Measurements from ENCODE around the gene FAM186B. TPM values are rescaled to one million over a fixed set of nuclear protein-coding genes. Genes with fewer than 3 reads are reported as not detected.

Gene FAM186B
- total and polyA plus RNA-seq, 2 of the 13 experiments (the other 11 are each of a cell fraction or from before 2014, with no cell fraction given), result 0.07 to 0.20 TPM

DNA sequence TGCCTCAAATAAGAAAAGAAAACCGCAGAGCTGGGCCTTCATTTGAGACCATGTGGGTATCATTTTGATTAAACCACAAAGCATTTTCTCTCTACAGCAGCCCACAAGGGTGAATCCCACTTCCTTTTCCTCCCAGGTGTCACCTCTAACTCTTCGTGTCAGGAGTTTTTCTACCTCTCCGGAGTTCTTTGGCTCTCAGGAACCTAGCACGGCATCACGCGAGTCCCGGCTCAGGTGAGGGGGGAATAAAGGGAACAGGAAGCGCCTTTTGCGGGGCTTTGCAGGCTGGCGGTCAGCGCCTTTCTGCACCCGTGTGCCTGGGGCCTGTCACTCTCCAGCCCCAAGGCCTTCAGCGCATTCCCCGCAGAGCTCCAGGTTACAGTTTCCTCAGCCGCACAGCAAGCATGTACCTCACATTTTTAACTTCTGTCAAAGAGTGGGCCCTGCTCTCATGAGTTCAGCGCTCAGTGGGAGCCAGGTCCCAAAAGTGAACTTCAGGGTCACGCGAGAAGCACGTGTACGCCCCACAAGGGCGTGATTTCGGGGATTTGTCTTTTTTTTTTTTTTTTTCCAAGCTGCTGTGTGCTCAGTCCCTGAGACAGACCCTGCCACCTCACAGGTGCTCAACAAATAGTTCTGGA is 17.2 kb upstream of the FAM186B start (continued):
- TF ChIP-seq, protein P1, sequence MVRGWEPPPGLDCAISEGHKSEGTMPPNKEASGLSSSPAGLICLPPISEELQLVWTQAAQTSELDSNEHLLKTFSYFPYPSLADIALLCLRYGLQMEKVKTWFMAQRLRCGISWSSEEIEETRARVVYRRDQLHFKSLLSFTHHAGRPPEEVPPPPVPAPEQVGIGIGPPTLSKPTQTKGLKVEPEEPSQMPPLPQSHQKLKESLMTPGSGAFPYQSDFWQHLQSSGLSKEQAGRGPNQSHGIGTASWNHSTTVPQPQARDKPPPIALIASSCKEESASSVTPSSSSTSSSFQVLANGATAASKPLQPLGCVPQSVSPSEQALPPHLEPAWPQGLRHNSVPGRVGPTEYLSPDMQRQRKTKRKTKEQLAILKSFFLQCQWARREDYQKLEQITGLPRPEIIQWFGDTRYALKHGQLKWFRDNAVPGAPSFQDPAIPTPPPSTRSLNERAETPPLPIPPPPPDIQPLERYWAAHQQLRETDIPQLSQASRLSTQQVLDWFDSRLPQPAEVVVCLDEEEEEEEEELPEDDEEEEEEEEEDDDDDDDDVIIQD (CRISPR knock-in tag; IDR thresholded peaks at IDR 0.05; ENCODE audit: low read depth), result no peak
- TF ChIP-seq JDP2 (CRISPR knock-in tag; IDR thresholded peaks at IDR 0.05; ENCODE audit: borderline replicate concordance), result no peak
- no peak for TF ChIP-seq ZNF563 (CRISPR knock-in tag; IDR thresholded peaks at IDR 0.05)
- TF ChIP-seq MED8 (CRISPR knock-in tag; IDR thresholded peaks at IDR 0.05; ENCODE audit: insufficient replicate concordance), result no peak
- TF ChIP-seq, protein P2, sequence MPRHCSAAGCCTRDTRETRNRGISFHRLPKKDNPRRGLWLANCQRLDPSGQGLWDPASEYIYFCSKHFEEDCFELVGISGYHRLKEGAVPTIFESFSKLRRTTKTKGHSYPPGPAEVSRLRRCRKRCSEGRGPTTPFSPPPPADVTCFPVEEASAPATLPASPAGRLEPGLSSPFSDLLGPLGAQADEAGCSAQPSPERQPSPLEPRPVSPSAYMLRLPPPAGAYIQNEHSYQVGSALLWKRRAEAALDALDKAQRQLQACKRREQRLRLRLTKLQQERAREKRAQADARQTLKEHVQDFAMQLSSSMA (CRISPR knock-in tag; IDR thresholded peaks at IDR 0.05), result no peak; the same call in 1 of the 2 replicates
- TF ChIP-seq, protein P3, sequence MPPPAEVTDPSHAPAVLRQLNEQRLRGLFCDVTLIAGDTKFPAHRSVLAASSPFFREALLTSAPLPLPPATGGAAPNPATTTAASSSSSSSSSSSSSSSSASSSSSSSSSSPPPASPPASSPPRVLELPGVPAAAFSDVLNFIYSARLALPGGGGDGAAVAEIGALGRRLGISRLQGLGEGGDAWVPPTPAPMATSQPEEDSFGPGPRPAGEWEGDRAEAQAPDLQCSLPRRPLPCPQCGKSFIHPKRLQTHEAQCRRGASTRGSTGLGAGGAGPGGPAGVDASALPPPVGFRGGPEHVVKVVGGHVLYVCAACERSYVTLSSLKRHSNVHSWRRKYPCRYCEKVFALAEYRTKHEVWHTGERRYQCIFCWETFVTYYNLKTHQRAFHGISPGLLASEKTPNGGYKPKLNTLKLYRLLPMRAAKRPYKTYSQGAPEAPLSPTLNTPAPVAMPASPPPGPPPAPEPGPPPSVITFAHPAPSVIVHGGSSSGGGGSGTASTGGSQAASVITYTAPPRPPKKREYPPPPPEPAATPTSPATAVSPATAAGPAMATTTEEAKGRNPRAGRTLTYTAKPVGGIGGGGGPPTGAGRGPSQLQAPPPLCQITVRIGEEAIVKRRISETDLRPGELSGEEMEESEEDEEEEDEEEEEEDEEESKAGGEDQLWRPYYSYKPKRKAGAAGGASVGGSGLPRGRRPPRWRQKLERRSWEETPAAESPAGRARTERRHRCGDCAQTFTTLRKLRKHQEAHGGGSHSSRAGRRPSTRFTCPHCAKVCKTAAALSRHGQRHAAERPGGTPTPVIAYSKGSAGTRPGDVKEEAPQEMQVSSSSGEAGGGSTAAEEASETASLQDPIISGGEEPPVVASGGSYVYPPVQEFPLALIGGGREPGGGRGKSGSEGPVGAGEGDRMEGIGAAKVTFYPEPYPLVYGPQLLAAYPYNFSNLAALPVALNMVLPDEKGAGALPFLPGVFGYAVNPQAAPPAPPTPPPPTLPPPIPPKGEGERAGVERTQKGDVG (CRISPR knock-in tag; IDR thresholded peaks at IDR 0.05; ENCODE audit: borderline replicate concordance), result peak; percentile 24; the same call in 1 of the 2 replicates
- TF ChIP-seq ZNF558 (CRISPR knock-in tag; IDR thresholded peaks at IDR 0.05; ENCODE audit: borderline replicate concordance), result peak; percentile 87; the same call in 1 of the 2 replicates
- TF ChIP-seq, protein P4, sequence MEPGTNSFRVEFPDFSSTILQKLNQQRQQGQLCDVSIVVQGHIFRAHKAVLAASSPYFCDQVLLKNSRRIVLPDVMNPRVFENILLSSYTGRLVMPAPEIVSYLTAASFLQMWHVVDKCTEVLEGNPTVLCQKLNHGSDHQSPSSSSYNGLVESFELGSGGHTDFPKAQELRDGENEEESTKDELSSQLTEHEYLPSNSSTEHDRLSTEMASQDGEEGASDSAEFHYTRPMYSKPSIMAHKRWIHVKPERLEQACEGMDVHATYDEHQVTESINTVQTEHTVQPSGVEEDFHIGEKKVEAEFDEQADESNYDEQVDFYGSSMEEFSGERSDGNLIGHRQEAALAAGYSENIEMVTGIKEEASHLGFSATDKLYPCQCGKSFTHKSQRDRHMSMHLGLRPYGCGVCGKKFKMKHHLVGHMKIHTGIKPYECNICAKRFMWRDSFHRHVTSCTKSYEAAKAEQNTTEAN (CRISPR knock-in tag; conservative IDR thresholded peaks at IDR 0.05), result no peak
- 0 out of 2 replicates have a peak, but pooled peaks have one; percentile 27 for TF ChIP-seq SNAI1 (CRISPR knock-in tag; IDR thresholded peaks at IDR 0.05; ENCODE audit: borderline replicate concordance)
- TF ChIP-seq SIN3B (IDR thresholded peaks at IDR 0.05; ENCODE audit: low read length), result no peak
- TF ChIP-seq ZNF121 (CRISPR knock-in tag; IDR thresholded peaks at IDR 0.05), result no peak
- no peak for TF ChIP-seq DNMT1 (CRISPR knock-in tag; IDR thresholded peaks at IDR 0.05)
- peak; percentile 49 for TF ChIP-seq IKZF4 (CRISPR knock-in tag; IDR thresholded peaks at IDR 0.05; ENCODE audit: borderline replicate concordance, low read depth, not compliant biosample characterization)
- TF ChIP-seq ZNF564 (CRISPR knock-in tag; IDR thresholded peaks at IDR 0.05), result no peak
- TF ChIP-seq ZNF556 (CRISPR knock-in tag; IDR thresholded peaks at IDR 0.05; ENCODE audit: borderline replicate concordance), result no peak
- TF ChIP-seq, protein P5, sequence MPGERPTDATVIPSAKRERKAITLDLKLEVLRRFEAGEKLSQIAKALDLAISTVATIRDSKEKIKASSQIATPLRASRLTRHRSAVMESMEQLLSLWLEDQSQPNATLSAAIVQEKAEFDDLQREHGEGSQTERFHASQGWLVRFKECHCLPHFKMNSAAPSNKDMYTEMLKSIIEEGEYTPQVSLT (CRISPR knock-in tag; IDR thresholded peaks at IDR 0.05; ENCODE audit: borderline replicate concordance, low read depth), result no peak
- TF ChIP-seq MAZ (IDR thresholded peaks at IDR 0.05; ENCODE audit: borderline replicate concordance, low read depth, low read length), result no peak
- no peak for TF ChIP-seq MAZ (CRISPR knock-in tag; IDR thresholded peaks at IDR 0.05; ENCODE audit: low read depth)
- no peak for TF ChIP-seq MIXL1 (CRISPR knock-in tag; IDR thresholded peaks at IDR 0.05)
- TF ChIP-seq, protein P6, sequence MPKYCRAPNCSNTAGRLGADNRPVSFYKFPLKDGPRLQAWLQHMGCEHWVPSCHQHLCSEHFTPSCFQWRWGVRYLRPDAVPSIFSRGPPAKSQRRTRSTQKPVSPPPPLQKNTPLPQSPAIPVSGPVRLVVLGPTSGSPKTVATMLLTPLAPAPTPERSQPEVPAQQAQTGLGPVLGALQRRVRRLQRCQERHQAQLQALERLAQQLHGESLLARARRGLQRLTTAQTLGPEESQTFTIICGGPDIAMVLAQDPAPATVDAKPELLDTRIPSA (CRISPR knock-in tag; IDR thresholded peaks at IDR 0.05; ENCODE audit: borderline replicate concordance), result no peak
- TF ChIP-seq ZNF660 (CRISPR knock-in tag; IDR thresholded peaks at IDR 0.05; ENCODE audit: borderline replicate concordance, low read depth), result no peak
